K562 (cell line): ENCODE data around the gene SND1. TPM values are rescaled to one million over a fixed set of nuclear protein-coding genes. Genes with fewer than 3 reads are reported as not detected.

Experiments
- CREM ChIP-seq: IDR thresholded peaks from 2 replicates; pipeline ENCODE4 v1.6.1; 2014; ENCODE audit warnings: antibody characterized with exemption, low read depth
- HDAC3 ChIP-seq: fragments of 450-650 bp; IDR thresholded peaks from 2 replicates; pipeline ENCODE4 v1.6.1; 2018; ENCODE audit warnings: borderline replicate concordance, mild to moderate bottlenecking, moderate library complexity; ENCODE audit not compliant: partially characterized antibody
- LEF1 ChIP-seq: fragments of 450-650 bp; IDR thresholded peaks from 2 replicates; pipeline ENCODE4 v1.6.1; 2016; ENCODE audit warnings: mild to moderate bottlenecking
- MEIS2 ChIP-seq: fragments of 450-650 bp; IDR thresholded peaks from 2 replicates; pipeline ENCODE4 v1.6.1; 2014; ENCODE audit warnings: mild to moderate bottlenecking; ENCODE audit not compliant: partially characterized antibody
- ZNF197 ChIP-seq: fragments of 200-800 bp; sonication (Bioruptor generic); IDR thresholded peaks from 2 replicates; pipeline ENCODE4 v1.6.1; 2016; ENCODE audit warnings: low read depth, missing genetic modification characterization, missing compliant biosample characterization
- ZNF57 ChIP-seq: fragments of 450-650 bp; formaldehyde crosslinking; IDR thresholded peaks from 2 replicates; pipeline ENCODE4 v1.4.0; 2020; ENCODE audit warnings: mild to moderate bottlenecking, moderate library complexity
- polyA plus RNA-seq, 8 experiments: library from polyadenylated mRNA; depleted of rRNA in 4 of 8; stranded (reverse) in 5 of 8; unstranded in 3 of 8; fragments of >200 nt; fragmentation: Nextera tagmentation in 2 of 8; fragmentation: Illumina TruSeq in 1 of 8; extraction: Ambion mirVana in 2 of 8; extraction: Trizol in 1 of 8; gene quantifications; 2 replicates each; pipeline versions ENCODE4 v1.2.1 to v1.2.3, GENCODE V29; 2011 to 2014; ENCODE audit warnings: inconsistent platforms in 1 of 8, missing spikeins in 1 of 8
- total RNA-seq, 7 experiments: library from RNA; depleted of rRNA in 6 of 7; stranded (reverse); fragments of >200 nt in 6 of 7; fragmentation: Illumina TruSeq in 2 of 7; extraction: Trizol in 2 of 7; gene quantifications; 2 replicates each; pipeline versions ENCODE4 v1.2.1 to v1.2.3, GENCODE V29; 2011 to 2021; ENCODE audit warnings: low replicate concordance in 1 of 7
- TF ChIP-seq, protein P1 (sequence below), 2 experiments: fragments of 450-650 bp; IDR thresholded peaks; 2 replicates each; pipeline ENCODE4 v1.6.1; 2016
- TF ChIP-seq, protein P2 (sequence below), 2 experiments: fragments of 450-650 bp; IDR thresholded peaks; 2 replicates each; pipeline ENCODE4 v1.6.1; 2018; ENCODE audit warnings: mild to moderate bottlenecking in 2 of 2, low read depth in 1 of 2; ENCODE audit not compliant: partially characterized antibody in 2 of 2
- TF ChIP-seq, protein P3 (sequence below): sonication (generic); IDR thresholded peaks from 2 replicates; pipeline ENCODE4 v1.6.1; 2016
- TF ChIP-seq, protein P4 (sequence below): fragments of 450-650 bp; IDR thresholded peaks from 2 replicates; pipeline ENCODE4 v1.6.1; 2016

Gene SND1
- total and polyA plus RNA-seq, 9 of the 15 experiments (the other 6 are each of a cell fraction or from before 2014, with no cell fraction given): 46.5 to 307 (median 191) TPM

DNA sequence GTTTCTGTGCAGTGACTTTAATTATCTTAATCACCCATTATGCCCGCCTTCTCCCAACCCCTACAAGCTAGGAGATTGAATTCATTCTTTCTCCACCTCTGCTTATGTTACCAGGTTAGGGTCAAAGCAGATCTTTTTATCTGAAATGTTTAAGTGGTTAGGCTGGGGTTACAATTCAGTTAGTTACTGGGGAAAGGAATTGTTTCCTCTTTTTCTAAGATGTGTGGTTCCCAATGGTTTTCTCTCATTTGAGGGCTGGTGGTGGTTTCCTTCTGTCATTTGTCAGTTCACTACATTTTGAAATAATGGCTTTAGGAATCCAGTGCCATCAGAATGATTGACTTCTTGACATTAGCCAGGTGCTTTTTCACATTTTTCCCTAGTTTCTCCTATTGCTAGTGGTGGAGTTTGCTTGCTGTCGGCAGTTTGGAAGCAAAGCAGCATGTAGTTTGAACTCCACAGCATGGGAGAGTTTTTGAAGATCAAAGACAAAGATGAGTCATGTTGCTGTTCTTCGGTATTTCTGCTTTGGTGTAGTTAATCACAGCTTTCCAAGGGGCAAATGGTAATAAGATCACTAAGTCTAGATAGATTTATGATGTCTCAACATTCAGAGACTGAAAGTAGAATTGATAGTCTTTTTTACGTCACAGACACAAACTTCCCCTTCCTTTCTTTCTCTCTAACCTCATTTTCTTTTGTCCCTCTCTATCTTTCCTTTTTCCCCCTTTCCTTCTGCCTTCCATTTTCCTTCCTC, 168.2 kb downstream of the SND1 start (continued):
- TF ChIP-seq, protein P1, sequence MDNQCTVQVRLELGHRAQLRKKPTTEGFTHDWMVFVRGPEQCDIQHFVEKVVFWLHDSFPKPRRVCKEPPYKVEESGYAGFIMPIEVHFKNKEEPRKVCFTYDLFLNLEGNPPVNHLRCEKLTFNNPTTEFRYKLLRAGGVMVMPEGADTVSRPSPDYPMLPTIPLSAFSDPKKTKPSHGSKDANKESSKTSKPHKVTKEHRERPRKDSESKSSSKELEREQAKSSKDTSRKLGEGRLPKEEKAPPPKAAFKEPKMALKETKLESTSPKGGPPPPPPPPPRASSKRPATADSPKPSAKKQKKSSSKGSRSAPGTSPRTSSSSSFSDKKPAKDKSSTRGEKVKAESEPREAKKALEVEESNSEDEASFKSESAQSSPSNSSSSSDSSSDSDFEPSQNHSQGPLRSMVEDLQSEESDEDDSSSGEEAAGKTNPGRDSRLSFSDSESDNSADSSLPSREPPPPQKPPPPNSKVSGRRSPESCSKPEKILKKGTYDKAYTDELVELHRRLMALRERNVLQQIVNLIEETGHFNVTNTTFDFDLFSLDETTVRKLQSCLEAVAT (IDR thresholded peaks at IDR 0.05): 0 out of 4 replicates have a peak, but pooled peaks of 1 of the 2 experiments have one; percentile 50
- TF ChIP-seq, protein P2, sequence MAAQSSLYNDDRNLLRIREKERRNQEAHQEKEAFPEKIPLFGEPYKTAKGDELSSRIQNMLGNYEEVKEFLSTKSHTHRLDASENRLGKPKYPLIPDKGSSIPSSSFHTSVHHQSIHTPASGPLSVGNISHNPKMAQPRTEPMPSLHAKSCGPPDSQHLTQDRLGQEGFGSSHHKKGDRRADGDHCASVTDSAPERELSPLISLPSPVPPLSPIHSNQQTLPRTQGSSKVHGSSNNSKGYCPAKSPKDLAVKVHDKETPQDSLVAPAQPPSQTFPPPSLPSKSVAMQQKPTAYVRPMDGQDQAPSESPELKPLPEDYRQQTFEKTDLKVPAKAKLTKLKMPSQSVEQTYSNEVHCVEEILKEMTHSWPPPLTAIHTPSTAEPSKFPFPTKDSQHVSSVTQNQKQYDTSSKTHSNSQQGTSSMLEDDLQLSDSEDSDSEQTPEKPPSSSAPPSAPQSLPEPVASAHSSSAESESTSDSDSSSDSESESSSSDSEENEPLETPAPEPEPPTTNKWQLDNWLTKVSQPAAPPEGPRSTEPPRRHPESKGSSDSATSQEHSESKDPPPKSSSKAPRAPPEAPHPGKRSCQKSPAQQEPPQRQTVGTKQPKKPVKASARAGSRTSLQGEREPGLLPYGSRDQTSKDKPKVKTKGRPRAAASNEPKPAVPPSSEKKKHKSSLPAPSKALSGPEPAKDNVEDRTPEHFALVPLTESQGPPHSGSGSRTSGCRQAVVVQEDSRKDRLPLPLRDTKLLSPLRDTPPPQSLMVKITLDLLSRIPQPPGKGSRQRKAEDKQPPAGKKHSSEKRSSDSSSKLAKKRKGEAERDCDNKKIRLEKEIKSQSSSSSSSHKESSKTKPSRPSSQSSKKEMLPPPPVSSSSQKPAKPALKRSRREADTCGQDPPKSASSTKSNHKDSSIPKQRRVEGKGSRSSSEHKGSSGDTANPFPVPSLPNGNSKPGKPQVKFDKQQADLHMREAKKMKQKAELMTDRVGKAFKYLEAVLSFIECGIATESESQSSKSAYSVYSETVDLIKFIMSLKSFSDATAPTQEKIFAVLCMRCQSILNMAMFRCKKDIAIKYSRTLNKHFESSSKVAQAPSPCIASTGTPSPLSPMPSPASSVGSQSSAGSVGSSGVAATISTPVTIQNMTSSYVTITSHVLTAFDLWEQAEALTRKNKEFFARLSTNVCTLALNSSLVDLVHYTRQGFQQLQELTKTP (IDR thresholded peaks at IDR 0.05; ENCODE audit: low read depth in 1 of 2, partially characterized antibody in 2 of 2): peak in 1 of 2 experiments; percentile 36
- no peak for TF ChIP-seq ZNF57 (CRISPR knock-in tag)
- peak; percentile 99 for TF ChIP-seq LEF1
- no peak for TF ChIP-seq ZNF197 (CRISPR knock-in tag)
- TF ChIP-seq, protein P3, sequence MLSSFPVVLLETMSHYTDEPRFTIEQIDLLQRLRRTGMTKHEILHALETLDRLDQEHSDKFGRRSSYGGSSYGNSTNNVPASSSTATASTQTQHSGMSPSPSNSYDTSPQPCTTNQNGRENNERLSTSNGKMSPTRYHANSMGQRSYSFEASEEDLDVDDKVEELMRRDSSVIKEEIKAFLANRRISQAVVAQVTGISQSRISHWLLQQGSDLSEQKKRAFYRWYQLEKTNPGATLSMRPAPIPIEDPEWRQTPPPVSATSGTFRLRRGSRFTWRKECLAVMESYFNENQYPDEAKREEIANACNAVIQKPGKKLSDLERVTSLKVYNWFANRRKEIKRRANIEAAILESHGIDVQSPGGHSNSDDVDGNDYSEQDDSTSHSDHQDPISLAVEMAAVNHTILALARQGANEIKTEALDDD: peak; percentile 91
- TF ChIP-seq MEIS2: peak; percentile 98
- no peak for TF ChIP-seq CREM
- TF ChIP-seq HDAC3: peak; percentile 36
- TF ChIP-seq, protein P4, sequence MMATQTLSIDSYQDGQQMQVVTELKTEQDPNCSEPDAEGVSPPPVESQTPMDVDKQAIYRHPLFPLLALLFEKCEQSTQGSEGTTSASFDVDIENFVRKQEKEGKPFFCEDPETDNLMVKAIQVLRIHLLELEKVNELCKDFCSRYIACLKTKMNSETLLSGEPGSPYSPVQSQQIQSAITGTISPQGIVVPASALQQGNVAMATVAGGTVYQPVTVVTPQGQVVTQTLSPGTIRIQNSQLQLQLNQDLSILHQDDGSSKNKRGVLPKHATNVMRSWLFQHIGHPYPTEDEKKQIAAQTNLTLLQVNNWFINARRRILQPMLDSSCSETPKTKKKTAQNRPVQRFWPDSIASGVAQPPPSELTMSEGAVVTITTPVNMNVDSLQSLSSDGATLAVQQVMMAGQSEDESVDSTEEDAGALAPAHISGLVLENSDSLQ: peak; percentile 72
